C1 segment of cervical spinal cord (tissue), 14 donors: ENCODE data around the gene SPI1.
A peak's percentile ranks its signal among the peaks of the same experiment; 100 is the strongest.
"Not testable (repeated sequence)": the region's sequence is repeated elsewhere in the genome, so short reads cannot be mapped to it uniquely, and the experiment has no call there.

Experiments used
- DNase-seq, 14 donors: peaks; one replicate each; lab custom pipeline; 2025; lab: John Stamatoyannopoulos, UW

The SPI1 gene

GRCh38 chr11:47326198-47326597 is 52.1 kb downstream of the SPI1 start:
- no peak for DNase-seq

DNA sequence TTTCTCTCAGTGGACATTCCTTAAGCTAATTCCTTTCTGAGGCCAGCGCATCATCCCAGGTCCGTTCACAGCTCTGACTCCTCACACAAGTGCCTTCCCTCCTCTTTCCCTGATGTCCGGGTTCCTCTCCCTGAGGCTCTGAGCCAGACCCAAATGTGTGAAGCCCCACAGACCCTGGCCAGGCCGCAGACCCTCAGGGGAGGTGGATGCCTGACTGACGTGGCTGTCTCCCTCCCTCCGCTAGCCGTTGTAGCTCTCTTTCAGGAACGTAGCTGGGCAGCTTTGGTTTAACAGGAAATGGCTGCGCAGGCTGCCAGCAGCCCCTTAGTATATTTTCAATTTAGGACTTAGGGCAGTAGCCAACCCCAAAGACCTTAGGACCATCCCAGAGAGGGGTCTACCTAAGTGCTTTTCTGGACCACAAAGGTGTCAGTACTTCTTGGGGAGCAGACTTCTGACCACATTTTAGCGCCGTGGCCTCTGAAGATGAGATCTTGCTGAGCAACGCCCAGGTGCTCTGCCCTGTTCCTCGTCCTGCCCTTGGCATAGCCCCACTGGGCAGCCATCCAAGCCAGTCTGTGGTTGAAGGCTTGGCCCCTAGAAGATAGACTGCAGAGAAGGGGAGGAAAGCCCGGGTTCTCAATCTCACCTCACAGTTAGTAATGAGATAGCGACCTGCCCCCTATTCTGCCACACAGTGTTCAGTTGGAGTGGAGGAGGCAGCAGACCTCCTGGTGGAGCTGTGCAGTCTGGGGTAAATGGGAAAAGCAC is 52.9 kb downstream of the SPI1 start:
- DNase-seq, result peak in 1 of 14 donors; percentile 13

- DNase-seq, result no peak
Measured at GRCh38 chr11:47324520-47324919, 53.8 kb downstream of the SPI1 start.

DNA sequence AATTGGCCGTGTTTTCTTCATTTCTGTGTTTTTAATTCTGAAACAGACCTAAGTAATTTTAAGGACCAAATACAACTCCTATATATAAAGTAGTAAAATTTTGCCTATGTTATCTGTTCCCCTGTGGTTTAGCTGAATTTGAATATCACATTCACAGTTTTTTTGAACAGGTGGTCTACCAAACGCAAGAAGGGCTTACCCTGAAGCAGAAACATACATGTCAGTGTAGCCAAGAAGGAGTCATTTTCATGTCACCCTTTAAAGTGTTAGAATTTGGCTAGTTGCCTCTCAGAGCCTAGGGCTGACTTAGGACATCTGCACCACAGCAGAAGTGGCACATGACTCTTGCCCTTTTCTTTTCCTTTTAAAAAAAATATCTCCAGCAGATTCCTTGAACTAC is 60.2 kb downstream of the SPI1 start:
- no peak for DNase-seq

DNA sequence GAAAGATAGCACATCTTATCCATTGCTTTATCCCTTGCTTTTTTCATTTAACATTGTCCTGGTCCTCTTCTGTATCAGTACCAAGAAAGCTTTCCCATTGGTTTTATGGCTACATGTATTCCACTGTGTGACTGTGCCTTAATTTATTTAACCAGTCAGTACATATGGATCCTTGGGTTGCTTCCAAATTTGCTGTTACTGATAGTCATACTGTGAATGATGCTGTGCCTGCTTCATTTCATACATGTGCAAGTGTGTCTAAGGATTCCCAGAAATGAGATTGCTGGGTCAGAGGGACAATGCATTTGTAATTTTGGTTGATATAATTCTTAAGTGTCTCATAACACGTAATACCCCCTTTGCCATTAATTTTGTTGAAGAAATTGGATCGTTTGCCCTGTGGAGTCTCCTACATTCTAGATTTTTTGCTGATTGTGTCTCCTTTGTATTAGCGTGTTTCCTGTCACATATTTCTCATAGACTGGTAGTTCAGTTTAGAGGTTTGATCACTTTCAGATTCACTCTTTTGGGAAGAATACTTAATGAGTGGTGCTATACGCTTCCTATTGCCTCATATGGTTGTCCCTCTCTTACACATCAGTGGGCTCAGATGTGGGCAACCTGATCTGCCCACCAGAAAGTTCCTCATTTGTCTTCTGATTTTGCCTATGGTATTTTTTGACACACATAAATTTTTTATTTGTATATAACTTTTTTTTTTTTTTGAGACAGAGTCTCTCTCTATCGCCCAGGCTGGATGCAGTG is 61.1 kb downstream of the SPI1 start:
- DNase-seq, result no peak

- DNase-seq, result not testable (repeated sequence)
Measured at GRCh38 chr11:47316501-47316900, 61.8 kb downstream of the SPI1 start.

- no peak for DNase-seq
Measured at GRCh38 chr11:47314992-47315391, 63.4 kb downstream of the SPI1 start.

DNA sequence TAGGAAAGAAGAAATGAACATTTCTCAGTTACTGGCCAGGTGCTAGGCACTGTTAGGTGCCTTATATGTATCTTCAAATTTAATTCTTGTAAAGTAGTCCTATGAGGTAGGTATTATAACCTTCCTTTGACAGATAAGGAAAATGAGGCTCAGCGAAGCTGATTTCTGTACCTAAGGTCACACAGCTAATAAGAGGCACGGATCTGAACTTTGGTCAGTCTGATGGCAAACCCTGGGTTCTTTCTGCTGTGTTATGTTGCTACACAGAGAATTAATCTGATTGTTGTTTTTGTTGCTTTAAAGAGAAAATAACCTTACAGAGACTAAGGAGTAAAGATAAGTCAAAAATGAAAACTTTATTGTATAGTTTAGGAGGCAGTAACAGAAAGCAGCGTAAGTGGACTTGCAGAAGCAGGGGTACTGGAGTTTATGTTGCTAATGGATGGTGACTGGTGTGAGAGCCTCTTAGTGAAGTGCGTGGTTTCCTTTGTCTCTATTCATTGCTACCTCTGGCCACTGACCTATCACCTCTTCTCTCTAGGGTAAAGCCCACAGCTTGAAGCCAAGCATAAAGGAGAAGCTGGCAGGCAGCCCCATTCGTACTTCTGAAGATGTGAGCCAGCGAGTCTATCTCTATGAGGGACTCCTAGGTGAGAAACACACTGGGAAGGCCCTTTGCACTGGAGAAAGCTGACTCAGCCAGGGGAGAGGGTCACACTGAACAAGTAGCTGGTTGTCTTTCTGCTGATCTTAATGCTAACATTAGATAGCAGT is 70.1 kb downstream of the SPI1 start:
- DNase-seq, result no peak

- DNase-seq, result no peak
Measured at GRCh38 chr11:47306484-47306844, 71.9 kb downstream of the SPI1 start.

GRCh38 chr11:47305734-47306483 is 72.4 kb downstream of the SPI1 start:
- peak in 10 of 14 donors; percentile 9 to 71 (median 64) for DNase-seq
